DND-41 (cell line): ENCODE data around the gene TNRC6A.

Experiments used
- ATAC-seq: fragments of 200-7000 bp; cut with Tn5 transposase; 3 replicates; pipeline ENCODE4 v1.9.1; 2021; ENCODE audit warnings: low read depth; ENCODE audit not compliant: insufficient read depth
- DNase-seq: peaks from one replicate; pipeline ENCODE4 v3.0.0-alpha.2; 2020
- H2AFZ ChIP-seq: 2 replicates; pipeline ENCODE4 v1.6.0; 2012; ENCODE audit warnings: low read depth, low read length
- H3K27ac ChIP-seq: 2 replicates; pipeline ENCODE4 v1.5.1; 2012; ENCODE audit warnings: low read length, inconsistent platforms
- H3K27me3 ChIP-seq: fragments of 200-600 bp; sonication (generic); 2 replicates; pipeline ENCODE4 v1.6.0; 2012; ENCODE audit warnings: low read length, mild to moderate bottlenecking, inconsistent platforms; ENCODE audit not compliant: insufficient read depth, poor library complexity
- H3K36me3 ChIP-seq: 2 replicates; pipeline ENCODE4 v1.5.1; 2012; ENCODE audit warnings: low read length, inconsistent platforms; ENCODE audit not compliant: insufficient read depth
- H3K4me1 ChIP-seq: 2 replicates; pipeline ENCODE4 v1.5.1; 2012; ENCODE audit warnings: mild to moderate bottlenecking, low read length; ENCODE audit not compliant: insufficient read depth
- H3K4me2 ChIP-seq: 2 replicates; pipeline ENCODE4 v1.6.0; 2012; ENCODE audit warnings: mild to moderate bottlenecking, moderate library complexity, low read length, inconsistent platforms; ENCODE audit not compliant: insufficient read depth
- H3K4me3 ChIP-seq, 2 experiments: fragments of 200-600 bp in 1 of 2; shearing (Covaris generic) in 1 of 2; 2 replicates each; pipeline ENCODE4 v1.5.1; 2012 to 2016; ENCODE audit warnings: inconsistent platforms in 2 of 2, low read length in 2 of 2, mild to moderate bottlenecking in 2 of 2, low read depth in 1 of 2, moderate library complexity in 1 of 2
- H3K79me2 ChIP-seq: 2 replicates; pipeline ENCODE4 v1.6.0; 2012; ENCODE audit warnings: low read length, inconsistent platforms; ENCODE audit not compliant: insufficient read depth
- H3K9ac ChIP-seq: 2 replicates; pipeline ENCODE4 v1.6.0; 2012; ENCODE audit warnings: low read depth, mild to moderate bottlenecking, inconsistent platforms, low read length, moderate library complexity
- H3K9me3 ChIP-seq: 2 replicates; pipeline ENCODE4 v1.5.1; 2012; ENCODE audit warnings: low read length, moderate library complexity, mild to moderate bottlenecking, inconsistent platforms; ENCODE audit not compliant: insufficient read depth, severe bottlenecking
- H4K20me1 ChIP-seq: 2 replicates; pipeline ENCODE4 v1.6.0; 2012; ENCODE audit warnings: low read length; ENCODE audit not compliant: insufficient read depth
- CTCF ChIP-seq: IDR thresholded peaks from 2 replicates; pipeline ENCODE4 v1.5.1; 2012; ENCODE audit warnings: borderline replicate concordance, low read length, moderate library complexity, mild to moderate bottlenecking; ENCODE audit not compliant: poor library complexity, severe bottlenecking; ENCODE audit errors: extremely low read depth
- EZH2 ChIP-seq: IDR thresholded peaks from 3 replicates; pipeline ENCODE4 v1.6.1; 2012; ENCODE audit warnings: borderline replicate concordance, low read depth, mild to moderate bottlenecking, moderate library complexity, low read length, inconsistent platforms; ENCODE audit not compliant: severe bottlenecking

Gene TNRC6A

GRCh38 chr16:24728011-24728410, 1.4 kb upstream of the TNRC6A start:
- Histone ChIP-seq H3K27ac (no peak overlapping the region), H3K4me1 (peaks cover 33% of the 10 kb centered on the region), H3K4me2 (no peak overlapping the region), H2AFZ (no peak overlapping the region), H3K9ac (no peak overlapping the region), H3K4me3 (no peak overlapping the region), H3K9me3 (no peaks in the 10 kb centered on the region), H3K79me2 (peaks cover 44% of the 10 kb centered on the region), H4K20me1 (peaks cover 14% of the 10 kb centered on the region; the same call in 1 of the 2 replicates), H3K27me3 (peaks cover 13% of the 10 kb centered on the region), H3K36me3 (peaks cover 10% of the 10 kb centered on the region)
- TF ChIP-seq CTCF: no peak
- no peak for TF ChIP-seq EZH2
- no peak for ATAC-seq
- no peak for DNase-seq

GRCh38 chr16:24728891-24729242, 584 bp upstream of the TNRC6A start:
- ATAC-seq: no peak
- Histone ChIP-seq H3K27me3 (peaks cover 9% of the 10 kb centered on the region), H3K9ac (peak overlapping the region; percentile 82), H2AFZ (peak overlapping the region; percentile 97), H3K4me1 (peaks cover 37% of the 10 kb centered on the region), H3K4me3 (peak overlapping the region; percentile 84 to 95), H3K79me2 (peaks cover 52% of the 10 kb centered on the region), H3K9me3 (no peaks in the 10 kb centered on the region), H3K36me3 (peaks cover 19% of the 10 kb centered on the region), H3K4me2 (peak overlapping the region; percentile 92), H4K20me1 (peaks cover 22% of the 10 kb centered on the region; the same call in 1 of the 2 replicates), H3K27ac (peak overlapping the region; percentile 86)
- TF ChIP-seq EZH2 (no peak), CTCF (no peak)
- no peak for DNase-seq

GRCh38 chr16:24729951-24730815, 732 bp downstream of the TNRC6A start:
- DNase-seq: peak; percentile 39

More at GRCh38 chr16:24729951-24730815, 732 bp downstream of the TNRC6A start:
- Histone ChIP-seq H2AFZ (peak overlapping the region; percentile 97), H3K79me2 (peaks cover 65% of the 10 kb centered on the region), H3K9me3 (no peaks in the 10 kb centered on the region), H4K20me1 (peaks cover 27% of the 10 kb centered on the region), H3K4me3 (peak overlapping the region; percentile 95 to 97; a peak in 3 of 4 replicates), H3K27me3 (peaks cover 8% of the 10 kb centered on the region), H3K4me1 (peaks cover 37% of the 10 kb centered on the region), H3K36me3 (peaks cover 22% of the 10 kb centered on the region), H3K9ac (peak overlapping the region; percentile 82), H3K27ac (peak overlapping the region; percentile 86), H3K4me2 (peak overlapping the region; percentile 71)
- ATAC-seq: peak; percentile 33; the same call in 1 of the 3 replicates
- no peak for TF ChIP-seq CTCF
- TF ChIP-seq EZH2: no peak
